Stimulated activated CD4-positive, alpha-beta T cell treated with anti-CD3 and anti-CD28 coated beads, Interleukin-1b, Interleukin-23, amount 100 ng/mL, for 4 hours (primary cell): ENCODE measurements around the gene SH2D4B.
A peak's percentile ranks its signal among the peaks of the same experiment; 100 is the strongest.

ENCODE experiments used
- DNase-seq, 2 donors: peaks; one replicate each; pipeline ENCODE4 v3.0.0-alpha.2; 2020; ENCODE audit warnings: low read depth in 2 of 2

Gene SH2D4B

DNA sequence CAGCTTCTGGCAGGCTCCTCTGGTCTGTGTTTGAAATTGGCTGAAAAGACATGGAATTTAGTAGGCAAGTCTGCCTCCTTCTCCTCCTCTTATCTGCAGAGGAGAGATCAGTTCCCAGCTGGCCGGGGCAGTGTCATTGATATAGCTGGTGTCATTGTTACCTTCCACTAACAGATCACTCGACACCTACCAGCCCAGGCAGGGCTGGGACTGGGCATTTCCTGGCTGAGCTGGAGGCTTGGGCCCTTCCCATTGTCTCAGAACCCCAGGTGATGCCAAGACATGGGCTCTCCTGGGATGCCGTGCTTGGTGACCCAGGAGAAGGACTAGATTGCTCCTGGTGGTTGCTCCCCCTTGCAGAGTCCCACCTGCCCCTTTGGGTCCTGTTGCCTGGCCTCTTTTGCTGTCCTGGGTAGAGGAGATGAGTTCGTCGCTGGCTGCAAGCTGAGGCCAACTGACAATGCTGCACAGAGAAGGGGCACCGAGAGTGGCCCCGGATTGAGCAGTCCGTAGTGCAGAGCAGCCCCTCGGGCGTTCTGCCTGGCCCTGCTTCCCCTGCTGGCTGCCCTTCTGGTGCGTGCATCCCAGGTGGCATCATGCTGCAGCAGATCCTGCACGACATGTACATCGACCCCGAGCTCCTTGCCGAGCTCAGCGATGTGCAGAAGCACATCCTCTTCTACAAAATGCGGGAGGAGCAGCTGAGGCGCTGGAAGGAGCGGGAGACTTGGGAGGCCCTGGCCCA, at the start of gene SH2D4B:
Gene SH2D4B (plus strand): TSS at position 167 of the 745 bp plus-strand sequence. CDS start 430 bp downstream, at position 597.
- no peak for DNase-seq

- no peak for DNase-seq
Measured at GRCh38 chr10:80488539-80489066, 49.1 kb upstream of the SH2D4B start.

DNA sequence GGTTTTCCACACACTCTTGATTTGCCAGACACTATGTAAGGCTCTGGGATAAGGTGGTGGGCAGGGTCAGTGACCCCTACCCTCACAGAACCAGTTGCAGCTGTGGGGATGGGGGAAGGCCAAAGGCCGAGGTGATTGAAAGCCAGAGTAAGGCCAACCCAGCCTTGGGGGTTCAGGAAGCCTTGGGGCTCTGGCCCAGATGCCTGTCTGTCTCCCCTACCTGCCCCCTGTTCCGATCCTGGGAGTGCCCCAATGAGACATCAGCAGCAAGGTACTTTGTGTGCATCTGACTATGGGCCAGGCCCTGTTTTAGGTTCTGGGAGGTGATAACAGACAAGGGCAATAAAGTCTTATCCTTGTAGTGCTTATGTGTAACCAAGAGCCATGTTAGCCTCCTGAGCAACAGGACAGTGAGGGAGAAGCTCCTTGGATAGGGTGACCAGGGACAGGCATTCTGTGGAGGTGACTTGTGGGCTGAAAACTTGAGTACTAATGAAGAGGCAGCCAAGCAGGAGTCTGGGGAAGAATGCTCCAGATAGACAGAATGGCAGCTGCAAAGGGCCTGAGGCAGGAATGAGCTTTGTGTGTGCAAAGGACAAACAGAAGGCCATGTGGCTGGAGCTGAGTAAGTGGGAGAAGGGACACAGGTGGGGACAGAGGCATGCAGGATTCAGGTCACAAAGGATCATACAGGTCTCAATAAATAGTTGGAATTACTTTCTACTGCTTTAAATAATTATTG, 48.2 kb upstream of the SH2D4B start:
- DNase-seq, result no peak

GRCh38 chr10:80491251-80492102, 46.2 kb upstream of the SH2D4B start:
- no peak for DNase-seq

DNA sequence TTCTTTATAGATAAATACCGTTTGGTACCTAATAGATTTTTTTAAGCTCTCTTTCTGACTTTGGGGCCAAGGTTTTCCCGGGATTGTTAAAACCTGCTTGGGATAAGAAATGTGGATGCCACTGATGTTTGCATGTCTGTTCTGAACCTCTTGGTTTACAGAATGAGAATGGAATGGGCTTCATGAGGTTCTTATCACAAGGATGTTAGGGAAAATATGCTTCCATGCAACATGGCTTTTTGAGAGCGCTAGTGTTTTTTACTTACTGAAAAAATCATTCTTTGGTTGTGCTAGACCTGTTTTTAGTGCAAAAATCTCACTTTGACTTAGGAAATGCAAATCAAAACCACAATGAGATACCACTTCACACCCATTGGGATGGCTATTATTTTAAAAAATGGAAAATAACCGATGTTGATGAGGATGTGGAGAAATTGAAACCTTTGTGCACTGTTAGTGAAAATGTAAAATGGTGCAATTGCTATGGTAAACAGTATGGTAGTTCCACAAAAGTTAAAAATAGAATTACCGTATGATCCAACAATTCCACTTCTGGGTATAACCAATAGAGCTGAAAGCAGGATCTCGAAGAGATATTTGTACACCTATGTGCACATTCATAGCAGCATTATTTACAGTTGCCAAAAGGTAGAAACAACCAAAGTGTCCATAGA, 44.7 kb upstream of the SH2D4B start:
- no peak for DNase-seq

- no peak for DNase-seq
Measured at GRCh38 chr10:80493522-80494051, 44.1 kb upstream of the SH2D4B start.

DNA sequence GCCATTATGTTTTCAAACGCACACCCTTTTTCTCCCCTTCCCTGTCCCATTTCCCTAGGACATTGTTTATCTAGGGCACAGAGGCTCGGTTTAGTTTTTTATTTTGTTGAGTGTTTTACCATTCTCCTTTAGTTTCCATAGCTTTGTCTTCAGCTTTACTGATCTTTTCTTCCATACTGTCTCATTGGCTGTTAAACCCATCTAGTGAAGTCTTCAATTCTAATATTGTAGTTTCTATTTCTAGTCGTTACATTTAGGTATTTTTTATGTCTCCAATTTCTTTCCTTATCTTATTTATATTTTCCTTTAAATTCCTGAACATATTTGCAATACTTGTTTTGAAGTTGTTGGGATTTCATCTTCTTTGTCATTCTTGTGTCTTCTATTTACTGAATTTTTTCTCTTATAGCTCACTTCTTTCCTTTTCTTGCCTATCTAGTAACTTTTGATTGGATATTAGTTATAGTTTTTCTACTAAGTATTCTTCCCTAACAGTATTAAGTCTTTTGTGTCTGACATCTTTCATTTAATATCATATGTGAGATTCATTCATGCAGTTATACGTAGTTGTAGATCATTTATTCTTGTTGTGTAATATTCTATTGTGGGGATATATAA, 41.0 kb upstream of the SH2D4B start:
- no peak for DNase-seq

DNA sequence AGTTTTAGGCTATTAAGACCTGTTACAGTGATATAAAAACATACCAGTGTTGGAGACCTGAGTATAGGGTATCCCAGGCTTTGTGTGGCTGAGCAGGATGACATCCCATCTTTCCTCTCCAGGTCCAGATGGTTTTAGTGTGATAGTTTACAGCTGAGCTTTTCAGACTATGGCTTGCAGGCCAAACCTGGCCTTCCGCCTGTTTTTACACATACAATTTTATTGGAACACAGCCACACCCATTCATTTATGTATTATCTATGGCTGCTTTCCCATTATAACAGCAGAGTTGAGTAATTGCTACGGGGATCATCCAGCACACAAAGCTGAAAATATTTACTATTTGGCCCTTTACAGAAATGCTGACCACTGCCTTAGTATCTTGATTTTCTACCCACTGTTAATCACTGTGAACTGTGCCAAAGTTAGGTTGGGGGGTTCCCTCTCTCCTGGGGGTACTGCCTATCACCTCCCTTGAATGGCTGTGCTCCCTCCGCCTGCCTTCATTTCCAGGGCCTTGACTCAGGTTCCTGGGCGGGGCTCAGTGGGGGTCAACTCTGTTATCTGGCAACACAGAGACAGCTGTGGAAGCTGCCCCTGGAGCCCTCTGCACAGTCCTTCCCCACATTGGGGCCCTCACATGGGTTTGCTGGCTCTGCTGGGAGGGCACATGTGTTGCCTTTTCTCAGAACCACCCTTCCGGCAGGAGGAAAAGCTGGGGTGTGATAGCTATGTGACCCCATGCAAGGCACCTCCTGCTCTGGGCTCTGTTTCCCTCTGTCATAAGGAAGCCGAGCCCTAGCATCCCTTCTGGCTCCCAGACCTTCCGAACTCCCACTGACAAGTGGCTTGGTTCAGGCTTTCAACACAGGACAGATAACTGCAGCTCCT, 40.3 kb upstream of the SH2D4B start:
- DNase-seq, result no peak

- no peak for DNase-seq
Measured at GRCh38 chr10:80498078-80498832, 39.4 kb upstream of the SH2D4B start.

GRCh38 chr10:80498833-80499741, 38.6 kb upstream of the SH2D4B start:
- DNase-seq, result peak in 1 of 2 donors; percentile 47

- peak in 1 of 2 donors; percentile 26 for DNase-seq
Measured at GRCh38 chr10:80500572-80501380, 36.9 kb upstream of the SH2D4B start.

DNA sequence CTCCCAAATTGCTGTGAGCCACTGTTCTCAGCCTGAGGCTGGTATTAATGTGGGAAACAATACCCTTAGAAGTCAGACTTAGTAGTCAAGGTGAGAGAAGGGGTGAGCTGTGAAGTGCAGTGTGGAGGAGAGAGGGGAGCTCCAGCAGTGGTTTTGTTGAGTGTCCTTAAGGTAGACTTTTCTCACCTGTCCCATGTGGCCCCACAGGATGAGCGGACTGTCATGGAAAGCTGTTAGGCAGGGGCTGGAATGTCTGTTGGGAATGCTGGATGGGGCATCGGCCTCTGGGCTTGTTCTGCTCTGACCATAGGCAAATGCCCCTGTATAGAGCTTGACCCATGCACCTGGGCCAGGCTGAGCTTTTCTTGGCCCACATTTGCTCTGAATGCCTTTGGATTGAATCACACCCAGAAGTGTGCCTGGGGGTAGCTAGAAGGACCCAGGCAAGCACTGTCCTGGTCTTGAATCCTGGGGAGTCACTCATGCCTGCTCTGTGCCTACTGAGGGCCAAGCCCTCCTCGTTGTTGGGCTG, 36.3 kb upstream of the SH2D4B start:
- no peak for DNase-seq

GRCh38 chr10:80501913-80502521, 35.7 kb upstream of the SH2D4B start:
- no peak for DNase-seq

DNA sequence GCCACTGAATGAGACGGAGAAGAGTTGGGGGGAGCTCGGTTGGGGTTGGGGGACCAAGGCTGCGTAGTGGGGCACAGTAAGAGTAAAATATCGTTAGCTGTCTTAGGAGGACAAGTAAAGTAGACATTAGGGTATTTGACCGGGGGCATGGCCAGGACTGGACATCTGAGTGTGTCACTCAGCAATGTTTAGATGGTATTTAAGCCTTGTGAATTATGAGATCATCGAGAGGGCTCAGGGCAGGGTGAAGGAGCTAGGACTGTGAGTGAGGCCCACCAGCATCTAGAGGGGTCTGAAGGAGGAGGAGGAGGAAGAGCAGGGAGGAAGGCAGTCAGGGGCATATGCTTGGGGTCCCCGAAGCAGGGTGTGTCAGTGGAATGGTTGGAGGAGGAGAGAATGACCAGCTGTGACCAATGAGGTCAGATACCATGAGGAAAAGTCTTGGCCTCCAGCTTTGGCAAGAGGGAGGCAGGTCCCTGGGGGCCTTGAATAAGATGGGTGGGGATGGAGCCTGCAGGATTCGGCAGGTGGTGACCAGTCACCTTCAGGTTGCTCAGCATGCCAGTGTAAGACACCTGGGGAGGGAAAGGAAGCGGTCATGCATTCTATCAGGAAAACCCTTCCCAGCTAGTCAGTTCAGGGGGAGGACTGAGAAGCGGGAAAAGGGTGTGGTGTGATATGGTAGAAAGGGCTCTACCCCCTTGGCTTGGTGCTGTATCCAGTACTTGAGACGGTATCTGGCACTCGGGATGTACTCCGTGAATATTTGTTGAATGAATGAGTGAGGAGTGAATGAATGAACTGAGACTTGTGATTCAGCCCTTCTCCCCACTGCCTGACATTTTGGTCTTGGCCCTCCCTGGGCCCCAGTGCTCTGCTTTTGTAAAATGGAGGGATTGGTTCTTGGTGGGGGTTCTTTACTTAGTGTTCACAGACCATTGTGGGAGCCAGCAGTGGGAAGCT, 34.8 kb upstream of the SH2D4B start:
- DNase-seq, result no peak

DNA sequence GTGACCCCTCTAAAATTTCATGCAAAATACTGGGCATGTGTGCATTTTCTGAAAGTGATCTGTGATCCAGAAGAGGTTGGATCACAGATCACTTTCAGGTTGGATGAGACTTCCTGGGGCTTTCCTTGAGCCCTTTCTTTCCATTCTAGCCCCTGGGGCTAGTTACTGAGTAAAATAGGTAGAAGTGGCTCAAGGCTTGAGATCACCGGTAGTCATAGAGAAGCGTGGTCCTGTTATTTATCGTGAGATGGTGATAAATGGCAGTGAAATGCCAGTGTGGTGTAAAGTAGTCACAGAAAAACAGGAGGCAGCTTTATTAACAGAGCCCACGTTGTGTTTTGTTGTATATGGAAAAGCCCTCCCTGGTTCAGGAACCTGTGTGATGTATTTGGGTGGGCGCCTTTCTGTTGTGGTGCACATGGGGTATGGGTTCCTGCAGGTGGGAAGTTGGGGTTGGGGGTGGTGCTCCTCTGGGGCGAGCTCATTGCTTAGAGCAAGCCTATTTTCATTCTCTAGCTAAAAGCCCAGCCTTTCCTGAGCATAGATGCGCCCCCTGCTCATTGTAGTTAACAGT, 34.0 kb upstream of the SH2D4B start:
- DNase-seq, result no peak
